Retinal pigment epithelial cell (primary cell): ENCODE measurements around the gene HOXC12.

Source experiments
- DNase-seq: peaks from one replicate; pipeline ENCODE4 v3.0.0-alpha.2; 2010; ENCODE audit warnings: low read depth
- H3K4me3 ChIP-seq: 2 replicates; pipeline ENCODE4 v1.5.1; 2011; ENCODE audit warnings: mild to moderate bottlenecking, low read length, control low read depth, moderate library complexity
- TF ChIP-seq, protein P1 (sequence below): conservative IDR thresholded peaks from 2 replicates; pipeline ENCODE4 v1.5.1; 2011; ENCODE audit warnings: low read depth, low read length, control low read depth, inconsistent platforms

HOXC12 gene

GRCh38 chr12:53970451-53970850 is 15.7 kb downstream of the HOXC12 start:
- H3K4me3 ChIP-seq: no peak overlapping the region

GRCh38 chr12:53971129-53971528 is 16.4 kb downstream of the HOXC12 start:
- no peak for DNase-seq
- TF ChIP-seq, protein P1, sequence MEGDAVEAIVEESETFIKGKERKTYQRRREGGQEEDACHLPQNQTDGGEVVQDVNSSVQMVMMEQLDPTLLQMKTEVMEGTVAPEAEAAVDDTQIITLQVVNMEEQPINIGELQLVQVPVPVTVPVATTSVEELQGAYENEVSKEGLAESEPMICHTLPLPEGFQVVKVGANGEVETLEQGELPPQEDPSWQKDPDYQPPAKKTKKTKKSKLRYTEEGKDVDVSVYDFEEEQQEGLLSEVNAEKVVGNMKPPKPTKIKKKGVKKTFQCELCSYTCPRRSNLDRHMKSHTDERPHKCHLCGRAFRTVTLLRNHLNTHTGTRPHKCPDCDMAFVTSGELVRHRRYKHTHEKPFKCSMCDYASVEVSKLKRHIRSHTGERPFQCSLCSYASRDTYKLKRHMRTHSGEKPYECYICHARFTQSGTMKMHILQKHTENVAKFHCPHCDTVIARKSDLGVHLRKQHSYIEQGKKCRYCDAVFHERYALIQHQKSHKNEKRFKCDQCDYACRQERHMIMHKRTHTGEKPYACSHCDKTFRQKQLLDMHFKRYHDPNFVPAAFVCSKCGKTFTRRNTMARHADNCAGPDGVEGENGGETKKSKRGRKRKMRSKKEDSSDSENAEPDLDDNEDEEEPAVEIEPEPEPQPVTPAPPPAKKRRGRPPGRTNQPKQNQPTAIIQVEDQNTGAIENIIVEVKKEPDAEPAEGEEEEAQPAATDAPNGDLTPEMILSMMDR: no peak
- no peak overlapping the region for H3K4me3 ChIP-seq

More at GRCh38 chr12:53970451-53970850, 15.7 kb downstream of the HOXC12 start:
- no peak for DNase-seq
- TF ChIP-seq, protein P1: no peak

GRCh38 chr12:53971686-53972085 is 17.0 kb downstream of the HOXC12 start:
- H3K4me3 ChIP-seq: no peak overlapping the region
- TF ChIP-seq, protein P1: no peak
- DNase-seq: no peak

DNA sequence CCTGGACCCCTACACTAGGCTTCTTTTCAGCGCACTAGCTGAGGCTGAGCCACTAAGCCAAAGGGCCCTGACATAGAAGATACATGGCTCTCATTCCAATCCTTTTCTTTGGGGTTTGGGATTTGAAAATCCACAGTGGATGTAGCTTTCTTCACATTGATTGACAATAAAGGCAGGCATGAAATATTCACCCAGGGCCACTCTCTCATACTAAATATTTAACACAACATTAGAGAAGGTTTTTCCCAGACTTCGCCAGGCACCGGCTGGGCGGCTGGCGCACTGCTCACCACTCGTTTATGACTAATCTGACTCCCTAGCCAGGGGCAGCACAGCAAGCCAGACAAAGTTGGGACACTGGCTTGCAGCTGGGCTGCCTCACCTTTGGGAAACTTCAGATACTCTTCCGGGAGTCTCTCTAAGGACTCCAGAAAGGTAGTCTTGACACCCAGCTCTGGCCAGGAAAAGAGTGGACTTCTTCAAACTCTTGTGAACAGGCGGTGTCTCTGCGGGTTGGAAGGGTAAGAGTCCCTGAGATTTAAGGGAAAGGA is 17.5 kb downstream of the HOXC12 start:
- H3K4me3 ChIP-seq: no peak overlapping the region
- TF ChIP-seq, protein P1: no peak
- no peak for DNase-seq

DNA sequence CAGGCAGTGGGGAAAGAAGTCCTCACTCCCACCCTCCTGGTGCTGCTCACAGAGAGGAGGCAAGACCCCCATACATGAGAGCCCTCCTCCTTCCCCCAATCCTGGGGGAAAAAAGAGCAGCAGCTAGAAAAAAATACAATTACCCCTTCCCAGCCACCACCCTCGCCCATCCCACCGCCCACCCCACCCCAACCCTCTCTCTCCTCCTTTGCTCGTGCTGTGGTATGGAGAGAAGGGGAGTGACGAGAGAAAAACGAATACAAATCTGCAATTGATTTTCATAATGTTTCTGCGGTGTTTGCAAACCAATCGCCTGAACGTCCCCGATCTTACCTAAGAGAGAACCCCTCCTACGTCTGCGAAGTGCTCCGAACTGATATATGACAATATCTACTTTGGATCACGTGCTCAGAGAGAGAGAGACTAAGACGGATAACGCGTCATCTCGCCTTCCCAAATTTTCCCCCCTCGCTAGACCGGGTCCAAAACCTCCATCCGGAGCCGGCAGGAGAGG is 18.1 kb downstream of the HOXC12 start, which contains the start of gene HOXC11:
Gene HOXC11, plus strand, starts transcription at position 405 of the 514 bp plus-strand sequence. CDS start 116 bp downstream, outside the sequence.
- DNase-seq: no peak
- H3K4me3 ChIP-seq: no peak within 1 kb of the TSS
- TF ChIP-seq, protein P1: no peak

DNA sequence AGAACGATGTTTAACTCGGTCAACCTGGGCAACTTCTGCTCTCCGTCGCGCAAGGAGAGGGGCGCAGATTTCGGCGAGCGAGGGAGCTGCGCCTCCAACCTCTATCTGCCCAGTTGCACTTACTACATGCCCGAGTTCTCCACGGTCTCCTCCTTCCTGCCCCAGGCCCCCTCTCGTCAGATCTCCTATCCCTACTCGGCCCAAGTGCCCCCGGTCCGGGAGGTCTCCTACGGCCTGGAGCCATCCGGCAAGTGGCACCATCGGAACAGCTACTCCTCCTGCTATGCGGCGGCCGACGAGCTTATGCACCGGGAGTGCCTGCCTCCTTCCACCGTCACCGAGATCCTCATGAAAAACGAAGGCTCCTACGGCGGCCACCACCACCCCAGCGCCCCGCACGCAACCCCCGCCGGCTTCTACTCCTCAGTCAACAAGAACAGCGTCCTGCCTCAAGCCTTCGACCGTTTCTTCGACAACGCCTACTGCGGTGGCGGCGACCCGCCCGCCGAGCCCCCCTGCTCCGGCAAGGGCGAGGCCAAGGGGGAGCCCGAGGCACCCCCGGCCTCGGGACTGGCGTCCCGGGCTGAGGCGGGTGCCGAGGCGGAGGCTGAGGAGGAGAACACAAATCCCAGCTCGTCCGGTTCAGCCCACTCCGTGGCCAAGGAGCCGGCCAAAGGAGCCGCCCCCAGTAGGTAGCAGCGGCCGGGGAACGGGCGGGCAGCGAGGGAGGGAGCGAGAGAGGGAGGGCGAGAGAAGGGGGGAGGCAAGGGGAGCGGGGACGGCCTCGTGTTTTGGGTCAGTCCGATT is 18.7 kb downstream of the HOXC12 start:
- no peak overlapping the region for H3K4me3 ChIP-seq
- no peak for DNase-seq
- TF ChIP-seq, protein P1: no peak
